NK-92 treated with Interleukin-12 subunit alpha and Interleukin-12 subunit beta, amount 100 ng/mL, for 24 hours (cell line): ENCODE results near the gene FGFR2.

Experiments
- DNase-seq: peaks from one replicate; lab custom pipeline; 2025; lab: John Stamatoyannopoulos, UW

FGFR2 gene

GRCh38 chr10:121493521-121493920 is 104.7 kb downstream of the FGFR2 start:
- no peak for DNase-seq

GRCh38 chr10:121490871-121491519 is 107.2 kb downstream of the FGFR2 start:
- no peak for DNase-seq

GRCh38 chr10:121485436-121486139 is 112.7 kb downstream of the FGFR2 start:
- no peak for DNase-seq

GRCh38 chr10:121484816-121485215 is 113.4 kb downstream of the FGFR2 start:
- DNase-seq, result no peak

- no peak for DNase-seq
These were observed 113.8 kb downstream of the FGFR2 start for GRCh38 chr10:121484401-121484800.

GRCh38 chr10:121481180-121481579 is 117.1 kb downstream of the FGFR2 start:
- no peak for DNase-seq

GRCh38 chr10:121478556-121478955 is 119.7 kb downstream of the FGFR2 start:
- DNase-seq, result no peak

- DNase-seq, result no peak
These were observed 128.2 kb downstream of the FGFR2 start for GRCh38 chr10:121469797-121470606.

GRCh38 chr10:121468726-121469125 is 129.5 kb downstream of the FGFR2 start:
- no peak for DNase-seq

- DNase-seq, result no peak
These were observed 131.8 kb downstream of the FGFR2 start for GRCh38 chr10:121466424-121466823.

GRCh38 chr10:121465215-121465614 is 133.0 kb downstream of the FGFR2 start:
- no peak for DNase-seq

- DNase-seq, result no peak
These were observed 133.7 kb downstream of the FGFR2 start for GRCh38 chr10:121464517-121464916.

- DNase-seq, result no peak
These were observed 135.3 kb downstream of the FGFR2 start for GRCh38 chr10:121462955-121463354.

GRCh38 chr10:121462281-121462680 is 136.0 kb downstream of the FGFR2 start:
- DNase-seq, result no peak

GRCh38 chr10:121461307-121461706 is 136.9 kb downstream of the FGFR2 start:
- DNase-seq, result no peak

- no peak for DNase-seq
These were observed 137.5 kb downstream of the FGFR2 start for GRCh38 chr10:121460733-121461132.

- no peak for DNase-seq
These were observed 138.4 kb downstream of the FGFR2 start for GRCh38 chr10:121459622-121460453.

- no peak for DNase-seq
These were observed 139.0 kb downstream of the FGFR2 start for GRCh38 chr10:121459279-121459621.

GRCh38 chr10:121457729-121458128 is 140.5 kb downstream of the FGFR2 start:
- no peak for DNase-seq

GRCh38 chr10:121455377-121455776 is 142.9 kb downstream of the FGFR2 start:
- DNase-seq, result no peak

GRCh38 chr10:121454781-121455180 is 143.5 kb downstream of the FGFR2 start:
- no peak for DNase-seq

GRCh38 chr10:121453160-121453559 is 145.1 kb downstream of the FGFR2 start:
- DNase-seq, result no peak
